Measurements from ENCODE around the gene UVRAG. TPM values are rescaled to one million over a fixed set of nuclear protein-coding genes. Genes with fewer than 3 reads are reported as not detected.

Gene UVRAG
- total and polyA plus RNA-seq, 2 donors from 2014 or later: 7.2 to 27.9 TPM

- FAIRE-seq: no peak
- Histone ChIP-seq H3K9ac (ENCODE audit: low read length in 3 of 3) (no peak overlapping the region), H3K4me1 (ENCODE audit: control insufficient read depth in 2 of 3, insufficient read depth in 2 of 3, low read depth in 1 of 3, low read length in 3 of 3) (peaks cover 0 to 2% (median 0%) of the 10 kb centered on the region in 3 donors), H3K4me3 (ENCODE audit: low read length in 3 of 3) (no peak overlapping the region), H3K27me3 (ENCODE audit: control insufficient read depth, insufficient read depth, low read length) (no peaks in the 10 kb centered on the region), H3K9me3 (ENCODE audit: control insufficient read depth in 2 of 3, insufficient read depth in 1 of 3, low read length in 3 of 3) (no peaks in the 10 kb centered on the region), H3K27ac (ENCODE audit: low read depth in 2 of 2, low read length in 2 of 2) (no peak overlapping the region), H3K36me3 (ENCODE audit: control insufficient read depth in 2 of 3, insufficient read depth in 3 of 3, low read length in 3 of 3) (no peaks in the 10 kb centered on the region)
- no peak for DNase-seq
- intact Hi-C loops (cut with DNase I): no loop called here
- no peak for TF ChIP-seq CTCF (IDR thresholded peaks at IDR 0.05; ENCODE audit: borderline replicate concordance, extremely low read depth, insufficient read depth)
These were observed 208.4 kb downstream of the UVRAG start for GRCh38 chr11:76023236-76024068.

- H3K36me3 ChIP-seq (ENCODE audit: control insufficient read depth in 2 of 3, insufficient read depth in 3 of 3, low read length in 3 of 3): no peaks in the 10 kb centered on the region
- H3K9me3 ChIP-seq (ENCODE audit: control insufficient read depth in 2 of 3, insufficient read depth in 1 of 3, low read length in 3 of 3): no peaks in the 10 kb centered on the region
- DNase-seq (peak in 3 of 5 donors; percentile 31 to 83 (median 76)), FAIRE-seq (no peak)
- intact Hi-C loops (cut with DNase I): no loop called here
- no peaks in the 10 kb centered on the region for H3K27me3 ChIP-seq (ENCODE audit: control insufficient read depth, insufficient read depth, low read length)
- no peak overlapping the region for H3K27ac ChIP-seq (ENCODE audit: low read depth in 2 of 2, low read length in 2 of 2)
- TF ChIP-seq CTCF (IDR thresholded peaks at IDR 0.05; ENCODE audit: borderline replicate concordance, extremely low read depth, insufficient read depth): no peak
- no peak overlapping the region for H3K9ac ChIP-seq (ENCODE audit: low read length in 3 of 3)
- H3K4me3 ChIP-seq (ENCODE audit: low read length in 3 of 3): no peak overlapping the region
- H3K4me1 ChIP-seq (ENCODE audit: control insufficient read depth in 2 of 3, insufficient read depth in 2 of 3, low read depth in 1 of 3, low read length in 3 of 3): peaks cover 0 to 2% (median 0%) of the 10 kb centered on the region in 3 donors
These were observed 210.1 kb downstream of the UVRAG start for GRCh38 chr11:76025068-76025467.

- DNase-seq (no peak), FAIRE-seq (no peak)
- Histone ChIP-seq H3K27ac (ENCODE audit: low read depth in 2 of 2, low read length in 2 of 2) (no peak overlapping the region), H3K4me3 (ENCODE audit: low read length in 3 of 3) (no peak overlapping the region), H3K4me1 (ENCODE audit: control insufficient read depth in 2 of 3, insufficient read depth in 2 of 3, low read depth in 1 of 3, low read length in 3 of 3) (peaks cover 0 to 2% (median 0%) of the 10 kb centered on the region in 3 donors), H3K9ac (ENCODE audit: low read length in 3 of 3) (no peak overlapping the region), H3K36me3 (ENCODE audit: control insufficient read depth in 2 of 3, insufficient read depth in 3 of 3, low read length in 3 of 3) (no peaks in the 10 kb centered on the region), H3K9me3 (ENCODE audit: control insufficient read depth in 2 of 3, insufficient read depth in 1 of 3, low read length in 3 of 3) (no peaks in the 10 kb centered on the region), H3K27me3 (ENCODE audit: control insufficient read depth, insufficient read depth, low read length) (no peaks in the 10 kb centered on the region)
- intact Hi-C loops (cut with DNase I): no loop called here
- no peak for TF ChIP-seq CTCF (IDR thresholded peaks at IDR 0.05; ENCODE audit: borderline replicate concordance, extremely low read depth, insufficient read depth)
These were observed 210.8 kb downstream of the UVRAG start for GRCh38 chr11:76025817-76026216.

All from kidney (tissue), 14 donors.